Transverse colon (tissue), 4 donors: Measurements from ENCODE around the gene RABGAP1L. TPM values are rescaled to one million over a fixed set of nuclear protein-coding genes. Genes with fewer than 3 reads are reported as not detected.

ENCODE experiments used
- DNase-seq: peaks from one replicate; pipeline ENCODE4 v3.0.0-alpha.2; 2019
- H3K27ac ChIP-seq, 4 donors: fragments of 200-600 bp; sonication (generic); 2 replicates each; pipeline ENCODE4 v1.5.1; 2016 to 2018; ENCODE audit warnings: inconsistent platforms in 4 of 4
- H3K27me3 ChIP-seq: fragments of 200-600 bp; sonication (generic); 2 replicates; pipeline ENCODE4 v1.5.1; 2017; ENCODE audit warnings: inconsistent platforms
- H3K36me3 ChIP-seq, 4 donors: fragments of 200-600 bp; sonication (generic); 2 replicates each; pipeline ENCODE4 v1.5.1; 2017 to 2019; ENCODE audit warnings: inconsistent platforms in 4 of 4
- H3K4me1 ChIP-seq, 4 donors: fragments of 200-600 bp; sonication (generic); 2 replicates each; pipeline ENCODE4 v1.5.1; 2017 to 2020; ENCODE audit warnings: inconsistent platforms in 4 of 4
- H3K4me3 ChIP-seq, 4 donors: fragments of 200-600 bp; sonication (generic); 1 replicate in 1 of 4; 2 replicates in 3 of 4; pipeline versions ENCODE4 v1.5.1 to v1.6.1; 2017 to 2019; ENCODE audit warnings: inconsistent platforms in 4 of 4
- H3K9me3 ChIP-seq, 2 donors: fragments of 200-600 bp; sonication (generic); 2 replicates each; pipeline ENCODE4 v1.5.1; 2017 to 2019; ENCODE audit warnings: inconsistent platforms in 2 of 2
- CTCF ChIP-seq, 5 experiments: fragments of 200-600 bp in 3 of 5; fragments of 450-650 bp in 2 of 5; sonication (generic) in 3 of 5; IDR thresholded peaks; 1 replicate in 2 of 5; 2 replicates in 3 of 5; pipeline ENCODE4 v1.5.1; 2016 to 2017; ENCODE audit warnings: antibody characterized with exemption in 5 of 5, inconsistent platforms in 3 of 5, mild to moderate bottlenecking in 2 of 5, moderate library complexity in 1 of 5
- EP300 ChIP-seq: sonication (generic); formaldehyde crosslinking; IDR thresholded peaks from one replicate; pipeline ENCODE4 v1.6.1; 2017; ENCODE audit warnings: antibody characterized with exemption, low read depth
- POLR2A ChIP-seq: fragments of 450-650 bp; IDR thresholded peaks from one replicate; pipeline ENCODE4 v1.6.1; 2016; ENCODE audit warnings: antibody characterized with exemption, mild to moderate bottlenecking, moderate library complexity
- POLR2AphosphoS5 ChIP-seq, 3 donors: sonication (generic); formaldehyde crosslinking; IDR thresholded peaks; one replicate each; pipeline ENCODE4 v1.6.1; 2016; ENCODE audit warnings: antibody characterized with exemption in 3 of 3
- WGBS, 2 donors: methylation state at CpG; one replicate each; pipeline ENCODE4 v1.1.5; 2018; ENCODE audit warnings: low coverage in 1 of 2; 5-methylcytosine and 5-hydroxymethylcytosine counted together
- in situ Hi-C, 4 donors: fragments of 200-750 bp; cut with MboI; loops; one replicate each; pipeline versions ENCODE4 v1.15.0 to v1.15.1; 2017; ENCODE audit warnings: low sequenced_read_pairs in 3 of 4, low pct_ligation_motif_present in 1 of 4, low pct_unique_long_range_greater_than_20kb in 1 of 4
- intact Hi-C: fragments of 100-400 bp; cut with DNase I; formaldehyde crosslinking; loops from one replicate; pipeline ENCODE4 v1.15.1; 2023; ENCODE audit warnings: low total_unique reads
- total RNA-seq, 4 donors: library from RNA; depleted of rRNA; stranded (reverse); fragments of >200 nt; gene quantifications; one replicate each; pipeline ENCODE4 v1.1.0, GENCODE V29; 2016

RABGAP1L gene
- total RNA-seq, 4 donors from 2014 or later, result 68.9 to 127 (median 99.9) TPM

- H3K36me3 ChIP-seq, result no peaks in the 10 kb centered on the region
- no peaks in the 10 kb centered on the region for H3K27me3 ChIP-seq
- in situ Hi-C loops (loop anchor here in 1 of 4 donors (10.0 to 25.0 kb wide), 2 partner anchors 480 to 722 kb away; partner anchors contain the start of gene CACYBP), intact Hi-C loops (no loop called here)
- H3K9me3 ChIP-seq, result no peaks in the 10 kb centered on the region
- H3K4me3 ChIP-seq, result no peak overlapping the region
- DNase-seq, result no peak
- H3K4me1 ChIP-seq, result peaks cover 0 to 17% (median 4%) of the 10 kb centered on the region in 4 donors
- no peak overlapping the region for H3K27ac ChIP-seq
- TF ChIP-seq POLR2AphosphoS5 (IDR thresholded peaks at IDR 0.05) (no peak), CTCF (IDR thresholded peaks at IDR 0.05) (no peak), POLR2A (no peak), EP300 (no peak)
Observed at GRCh38 chr1:174265282-174265681, 106.0 kb downstream of the RABGAP1L start.

GRCh38 chr1:174266476-174266875 is 107.2 kb downstream of the RABGAP1L start:
- in situ Hi-C loops (loop anchor here in 1 of 4 donors (10.0 to 25.0 kb wide), 2 partner anchors 478 to 721 kb away; partner anchors contain the start of gene CACYBP), intact Hi-C loops (no loop called here)
- Histone ChIP-seq H3K27me3 (no peaks in the 10 kb centered on the region), H3K9me3 (no peaks in the 10 kb centered on the region), H3K27ac (no peak overlapping the region), H3K36me3 (no peaks in the 10 kb centered on the region), H3K4me1 (peaks cover 0 to 20% (median 4%) of the 10 kb centered on the region in 4 donors), H3K4me3 (no peak overlapping the region)
- 82 to 91% methylated on average over 2 of the region's 2 CpGs for WGBS, 2 donors
- no peak for TF ChIP-seq CTCF (IDR thresholded peaks at IDR 0.05)
- no peak for TF ChIP-seq POLR2A
- no peak for TF ChIP-seq POLR2AphosphoS5 (IDR thresholded peaks at IDR 0.05)
- TF ChIP-seq EP300, result no peak
- no peak for DNase-seq

GRCh38 chr1:174266991-174267612 is 107.8 kb downstream of the RABGAP1L start:
- DNase-seq, result no peak
- Histone ChIP-seq H3K27me3 (no peaks in the 10 kb centered on the region), H3K4me1 (peaks cover 0 to 20% (median 4%) of the 10 kb centered on the region in 4 donors), H3K4me3 (no peak overlapping the region), H3K36me3 (no peaks in the 10 kb centered on the region), H3K27ac (no peak overlapping the region), H3K9me3 (no peaks in the 10 kb centered on the region)
- in situ Hi-C loops (loop anchor here in 1 of 4 donors (10.0 to 25.0 kb wide), 2 partner anchors 478 to 720 kb away; partner anchors contain the start of gene CACYBP), intact Hi-C loops (no loop called here)
- WGBS, 2 donors, result 52 to 60% methylated on average over 1 of the region's 1 CpG
- TF ChIP-seq CTCF (IDR thresholded peaks at IDR 0.05) (no peak), EP300 (no peak), POLR2A (no peak), POLR2AphosphoS5 (IDR thresholded peaks at IDR 0.05) (no peak)

- Histone ChIP-seq H3K4me1 (peaks cover 0 to 20% (median 4%) of the 10 kb centered on the region in 4 donors), H3K27me3 (no peaks in the 10 kb centered on the region), H3K9me3 (no peaks in the 10 kb centered on the region), H3K36me3 (no peaks in the 10 kb centered on the region), H3K4me3 (no peak overlapping the region), H3K27ac (no peak overlapping the region)
- WGBS, 2 donors, result 27 to 57% methylated on average over 1 of the region's 1 CpG
- in situ Hi-C loops (loop anchor here in 1 of 4 donors (10.0 to 25.0 kb wide), 2 partner anchors 475 to 717 kb away; partner anchors contain the start of gene CACYBP), intact Hi-C loops (no loop called here)
- DNase-seq, result no peak
- TF ChIP-seq POLR2A (no peak), CTCF (IDR thresholded peaks at IDR 0.05) (no peak), POLR2AphosphoS5 (IDR thresholded peaks at IDR 0.05) (no peak), EP300 (no peak)
Observed at GRCh38 chr1:174269989-174270651, 110.8 kb downstream of the RABGAP1L start.
